Measurements from ENCODE around the gene MOG.

The MOG gene

DNA sequence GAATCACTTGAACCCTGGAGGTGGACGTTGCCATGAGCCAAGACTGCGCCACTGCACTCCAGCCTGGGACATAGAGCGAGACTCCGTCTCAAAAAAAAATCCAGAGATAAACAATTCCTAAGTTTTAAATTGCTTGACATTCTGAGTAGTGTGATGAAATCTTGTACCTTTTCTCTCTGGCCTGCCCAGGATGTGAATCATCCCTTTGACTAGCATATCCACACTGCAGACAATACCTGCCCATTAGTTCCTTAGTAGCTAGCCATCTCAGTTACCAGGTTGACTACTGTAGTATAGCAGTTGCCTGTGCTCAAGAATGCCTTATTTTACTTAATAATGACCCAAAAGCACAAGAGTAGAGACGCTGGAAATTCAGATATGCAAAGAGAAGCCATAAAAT, 21.2 kb downstream of the MOG start:
- no peak for DNase-seq

DNA sequence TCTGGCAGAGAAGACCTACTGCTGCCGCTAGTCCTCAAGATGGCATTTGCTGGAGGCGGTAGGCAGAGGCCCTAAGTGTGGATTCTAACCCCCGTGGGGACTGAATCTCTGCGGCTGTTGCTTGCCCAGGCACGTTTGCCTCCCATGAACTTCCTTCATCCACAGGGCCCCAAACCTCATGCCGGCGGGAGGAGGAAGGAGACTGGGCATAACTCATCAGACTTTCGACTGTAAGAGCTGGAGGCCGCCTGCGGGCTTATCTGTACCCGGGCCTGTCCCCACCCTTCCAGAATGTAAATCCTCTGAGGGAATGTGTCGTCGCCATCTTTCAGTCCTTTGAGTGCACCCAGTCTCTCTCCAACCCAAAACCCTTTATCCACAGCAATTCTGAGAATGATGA, 23.1 kb downstream of the MOG start:
- DNase-seq, result no peak

DNA sequence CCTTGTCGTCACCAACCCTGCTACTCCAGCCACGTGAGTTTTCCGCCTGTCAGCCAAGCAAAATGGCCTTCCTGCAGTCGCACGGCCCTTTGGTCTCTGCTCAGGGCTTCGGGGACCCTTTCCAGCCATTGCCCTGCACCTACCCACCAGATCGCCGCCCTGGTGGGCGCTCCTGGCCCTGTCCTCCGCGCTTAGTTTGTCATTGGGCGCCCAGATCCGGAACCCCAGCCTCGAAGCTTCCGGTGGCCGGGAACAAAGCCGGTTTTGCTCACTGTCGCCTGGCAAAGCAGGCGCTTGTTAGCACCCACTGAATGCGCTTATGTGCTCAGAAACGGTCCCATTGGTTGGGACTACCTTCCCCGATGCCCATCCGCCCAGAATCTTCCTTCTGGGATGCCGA, 23.5 kb downstream of the MOG start:
- DNase-seq, result no peak

DNA sequence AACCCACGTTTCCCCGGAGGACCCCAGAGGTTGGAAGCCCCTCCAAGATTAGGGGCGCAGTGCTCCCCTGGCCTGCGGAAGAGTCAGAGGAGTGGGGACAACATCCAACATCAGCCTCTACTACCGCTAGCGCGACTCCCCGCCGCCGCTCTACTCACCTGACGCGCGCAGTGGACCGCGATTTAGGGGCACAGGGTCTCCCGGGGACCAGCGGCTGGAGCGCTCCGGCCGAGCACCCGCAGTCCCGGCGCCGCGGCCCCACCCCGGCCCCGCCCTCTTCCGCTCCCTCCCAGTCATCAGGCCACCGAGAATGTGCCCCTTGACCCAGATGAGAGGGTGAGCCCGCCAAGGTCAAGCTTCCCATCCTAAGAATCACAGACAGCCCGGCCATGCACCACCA, 24.0 kb downstream of the MOG start, which contains the start of gene ZFP57:
Gene ZFP57 (minus strand): TSS at position 249 of the 400 bp plus-strand sequence. CDS start 4,149 bp downstream, outside the sequence.
- no peak for DNase-seq

DNA sequence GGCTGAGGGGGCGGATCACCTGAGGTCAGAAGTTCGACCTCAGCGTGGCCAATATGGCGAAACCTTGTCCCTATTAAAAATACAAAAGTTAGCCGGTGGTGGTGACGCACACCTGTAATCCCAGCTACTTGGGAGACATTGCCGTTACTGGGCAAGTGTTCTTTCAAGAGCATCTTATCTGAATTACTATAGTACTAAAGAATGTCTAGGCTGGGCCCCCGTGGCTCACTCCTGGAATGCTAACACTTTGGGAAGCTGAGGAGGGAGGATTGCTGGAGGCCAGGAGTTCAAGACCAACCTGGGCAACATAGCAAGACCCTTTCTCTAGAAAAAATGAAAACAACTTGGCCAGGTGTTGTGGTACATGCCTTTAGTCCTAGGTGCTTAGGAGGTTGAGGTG, 24.9 kb downstream of the MOG start:
- DNase-seq, result no peak

DNA sequence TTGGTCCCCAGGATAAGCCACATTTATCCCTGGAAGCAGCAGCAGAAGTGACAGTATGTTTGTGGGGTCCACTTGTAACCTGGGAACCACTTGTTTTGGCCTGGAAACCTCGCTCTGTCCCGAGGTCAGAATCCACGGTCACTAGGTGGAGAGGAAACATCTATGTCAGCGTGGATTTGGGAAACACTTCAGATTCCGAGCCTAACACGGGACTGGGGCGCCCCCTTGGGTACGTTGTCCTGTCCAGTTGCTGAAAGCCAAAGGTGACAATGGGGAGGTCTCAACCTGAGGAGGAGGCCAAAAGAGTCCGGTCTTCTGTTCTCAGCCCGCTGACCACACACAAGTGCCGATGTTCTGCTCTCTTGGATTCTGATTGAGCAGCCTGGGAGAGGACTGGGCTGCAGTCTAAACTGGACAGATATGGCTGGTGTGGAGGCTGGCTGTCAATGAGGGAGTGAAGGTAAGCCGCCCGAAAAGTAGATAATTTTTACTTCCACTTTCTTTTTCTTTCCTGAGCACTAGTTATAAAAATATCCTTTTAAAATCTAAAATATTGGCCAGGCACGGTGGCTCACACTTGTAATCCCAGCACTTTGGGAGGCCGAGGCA, 28.9 kb downstream of the MOG start:
- DNase-seq, result no peak

DNA sequence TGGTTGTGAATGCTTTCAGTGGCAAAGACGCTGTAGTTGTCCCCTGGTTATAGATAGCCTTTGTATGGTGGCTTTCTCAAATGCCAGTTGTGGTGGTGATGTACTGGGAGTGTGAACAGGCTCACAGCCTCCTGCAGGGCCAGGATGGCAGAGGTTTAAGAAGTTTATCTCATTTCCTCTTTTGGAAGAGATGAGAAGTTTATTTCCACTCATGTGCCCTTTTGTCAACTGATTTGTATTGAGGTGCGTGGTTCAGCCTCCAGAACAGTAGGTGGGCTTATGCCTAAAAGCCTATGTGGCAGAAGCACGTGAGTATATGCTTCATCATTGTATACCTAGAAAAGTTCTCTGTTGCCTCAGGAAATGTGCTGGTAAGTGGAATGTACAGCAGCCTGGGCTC, 37.7 kb downstream of the MOG start:
- DNase-seq, result no peak

DNA sequence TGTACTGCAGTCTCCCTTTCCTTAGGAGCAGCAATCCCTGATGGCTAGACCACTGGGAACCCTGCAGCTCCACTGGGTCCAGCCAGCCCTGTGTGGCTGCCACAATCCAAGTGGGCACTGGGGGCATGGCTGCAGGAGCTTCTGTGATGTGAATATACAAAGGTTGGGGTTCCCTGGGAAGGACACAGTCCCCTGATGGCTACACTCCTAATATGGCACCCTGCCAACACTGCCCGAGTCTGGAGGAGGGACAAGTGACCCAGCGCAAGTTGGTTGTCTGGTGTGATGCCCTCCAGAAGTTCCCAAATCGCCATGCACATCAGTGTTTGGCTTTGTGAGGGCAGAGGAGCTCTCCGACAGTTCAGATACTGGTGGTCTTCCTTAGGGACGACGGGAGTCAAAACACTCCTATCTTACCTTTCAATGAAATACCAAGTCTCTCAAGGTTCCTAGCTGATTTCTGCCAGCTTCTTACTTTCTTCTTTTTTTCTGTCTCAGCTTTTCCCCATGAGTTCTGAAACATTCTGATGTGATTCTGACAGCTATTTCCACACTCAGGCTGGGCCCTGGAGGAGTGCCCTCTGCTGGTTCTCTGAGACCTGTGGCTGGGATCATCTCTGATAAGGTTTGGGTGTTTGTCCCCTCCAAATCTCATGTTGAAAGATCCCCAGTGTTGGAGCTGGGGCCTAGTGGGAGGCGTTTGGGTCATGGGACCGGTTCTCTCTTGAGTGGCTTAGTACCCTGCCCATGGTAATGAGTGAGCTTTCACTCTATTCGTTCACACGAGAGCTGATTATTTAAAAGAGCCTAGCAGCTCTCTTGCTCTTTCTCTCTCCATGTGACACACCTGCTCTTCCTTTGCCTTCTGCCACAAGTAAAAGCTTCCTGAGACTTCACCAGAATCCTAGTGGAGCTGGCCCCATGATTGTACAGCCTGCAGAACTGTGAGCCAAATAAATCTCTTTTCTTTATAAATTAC, 39.5 kb downstream of the MOG start:
- DNase-seq, result peak in 1 of 2 donors; percentile 65

DNA sequence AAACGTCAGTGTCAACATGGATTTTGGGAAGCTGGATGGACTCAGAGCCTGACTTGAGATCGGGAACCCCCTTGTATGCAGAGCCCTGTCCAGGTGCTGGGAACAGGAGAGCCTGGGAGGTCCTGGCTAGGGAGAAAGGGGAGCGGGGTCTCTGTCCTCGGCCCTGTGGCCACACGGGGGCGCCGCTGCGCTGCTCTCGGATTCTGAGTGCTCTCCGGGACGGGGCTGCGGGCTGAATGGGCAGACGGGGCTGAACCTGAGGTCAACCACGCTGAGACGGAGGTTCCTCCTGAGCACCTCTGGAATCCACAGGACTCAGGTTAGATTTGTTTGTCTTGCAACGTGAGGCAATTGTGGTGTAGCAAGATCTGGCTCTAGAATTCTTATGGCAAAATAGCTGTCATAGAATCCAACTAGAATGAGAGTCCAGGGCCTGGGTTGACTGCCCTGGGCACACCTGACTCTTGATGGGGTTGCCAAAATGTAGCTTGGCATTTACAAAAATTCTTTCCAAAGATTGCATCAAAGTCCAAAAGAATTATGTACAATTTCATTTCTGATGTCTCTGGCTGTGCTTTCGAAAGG, 45.7 kb downstream of the MOG start:
- peak; percentile 37 to 59 for DNase-seq

DNA sequence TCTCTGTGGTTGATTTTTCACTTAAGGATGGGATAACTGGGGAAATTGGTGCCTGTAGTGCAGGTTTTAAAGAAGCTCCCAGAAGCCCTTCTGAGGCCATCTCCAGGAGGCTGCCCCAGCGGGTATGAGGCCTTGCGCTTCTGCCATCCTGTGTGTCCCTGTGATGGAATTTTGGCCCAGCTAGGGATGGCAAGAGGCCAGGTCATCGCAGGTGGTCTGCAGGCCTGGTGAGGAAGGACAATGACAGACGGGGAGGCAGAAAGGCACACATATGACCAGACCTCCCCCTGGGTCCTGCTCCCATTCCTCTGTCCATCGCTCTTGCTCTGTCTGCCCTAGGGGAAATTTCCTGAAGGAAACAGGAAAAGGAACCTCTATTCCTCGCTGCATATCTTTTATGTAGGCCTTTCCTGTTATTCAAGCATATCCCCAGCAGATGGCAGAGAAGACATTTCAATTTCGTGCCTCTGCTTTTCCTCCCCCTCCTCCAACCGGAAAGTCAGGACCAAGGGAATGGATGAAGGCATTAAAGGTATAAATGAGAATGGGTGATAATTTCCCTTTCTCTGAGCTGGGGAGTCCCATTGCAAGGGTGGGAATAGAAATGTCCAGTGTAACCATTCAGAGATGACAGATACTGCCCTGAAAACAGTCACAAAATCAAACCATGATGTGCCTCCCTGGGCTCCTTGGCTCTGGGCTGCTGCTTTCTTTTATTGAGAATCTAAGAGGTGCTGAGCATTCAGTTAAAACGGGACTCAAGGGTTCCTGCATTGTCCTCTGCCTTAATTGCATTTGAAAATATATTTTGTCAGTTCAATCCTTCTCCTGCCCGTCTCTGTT, 48.7 kb downstream of the MOG start:
- peak in 1 of 2 donors; percentile 68 for DNase-seq

DNA sequence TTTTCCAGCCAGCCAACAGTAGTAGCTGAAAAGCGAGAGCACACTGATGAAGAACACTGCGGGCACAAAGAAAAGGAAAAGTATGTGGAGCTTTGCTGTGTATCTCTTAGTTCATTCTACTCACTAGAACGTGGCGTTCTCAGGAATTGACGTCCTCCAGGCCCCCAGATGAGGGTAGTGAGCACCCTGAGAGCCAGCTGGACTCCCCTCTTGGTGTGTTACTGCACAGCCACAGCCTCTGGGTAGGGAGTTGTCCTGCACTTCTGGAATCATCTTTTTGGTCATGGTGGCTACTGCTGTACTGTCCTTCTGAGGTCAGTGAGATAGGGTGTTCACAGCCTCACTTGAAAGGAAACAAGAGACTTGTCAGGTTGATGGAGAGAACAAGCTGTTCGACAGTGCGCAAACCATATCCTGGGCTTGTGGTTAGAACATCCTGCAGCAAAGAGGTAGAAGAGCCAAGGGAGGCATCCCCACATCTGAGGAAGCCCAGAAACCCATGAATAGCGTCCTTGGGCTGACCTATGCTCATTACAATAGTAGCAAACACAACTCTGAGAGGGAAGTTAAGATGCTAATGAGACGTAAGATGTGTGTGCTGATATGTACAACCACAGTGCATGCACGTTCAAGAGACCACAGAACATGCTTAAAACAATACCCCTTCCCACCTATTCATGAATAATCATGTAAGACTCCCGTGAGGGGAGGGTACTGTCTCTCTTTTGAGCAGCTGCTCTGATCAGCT, 51.7 kb downstream of the MOG start:
- DNase-seq, result no peak

DNA sequence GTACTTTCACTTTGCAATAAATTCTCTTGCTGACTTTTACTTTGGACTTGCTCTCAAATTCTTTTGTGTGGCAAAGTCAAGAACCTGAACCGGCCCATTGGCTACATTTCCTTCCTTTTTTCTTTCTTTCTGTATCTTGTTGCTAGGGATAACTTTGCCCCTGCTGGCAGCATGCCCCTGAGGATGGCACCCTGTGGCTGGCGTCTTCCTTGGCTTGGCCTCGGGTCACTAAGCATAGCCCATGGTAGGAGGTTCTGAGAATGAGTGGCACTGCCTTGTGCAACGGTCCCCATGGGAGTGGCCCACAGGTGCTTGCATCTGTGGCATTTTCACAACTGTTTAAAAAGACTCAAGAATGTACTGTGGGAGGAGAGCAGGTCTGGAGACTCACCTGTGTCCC, 52.3 kb downstream of the MOG start:
- DNase-seq, result no peak

DNA sequence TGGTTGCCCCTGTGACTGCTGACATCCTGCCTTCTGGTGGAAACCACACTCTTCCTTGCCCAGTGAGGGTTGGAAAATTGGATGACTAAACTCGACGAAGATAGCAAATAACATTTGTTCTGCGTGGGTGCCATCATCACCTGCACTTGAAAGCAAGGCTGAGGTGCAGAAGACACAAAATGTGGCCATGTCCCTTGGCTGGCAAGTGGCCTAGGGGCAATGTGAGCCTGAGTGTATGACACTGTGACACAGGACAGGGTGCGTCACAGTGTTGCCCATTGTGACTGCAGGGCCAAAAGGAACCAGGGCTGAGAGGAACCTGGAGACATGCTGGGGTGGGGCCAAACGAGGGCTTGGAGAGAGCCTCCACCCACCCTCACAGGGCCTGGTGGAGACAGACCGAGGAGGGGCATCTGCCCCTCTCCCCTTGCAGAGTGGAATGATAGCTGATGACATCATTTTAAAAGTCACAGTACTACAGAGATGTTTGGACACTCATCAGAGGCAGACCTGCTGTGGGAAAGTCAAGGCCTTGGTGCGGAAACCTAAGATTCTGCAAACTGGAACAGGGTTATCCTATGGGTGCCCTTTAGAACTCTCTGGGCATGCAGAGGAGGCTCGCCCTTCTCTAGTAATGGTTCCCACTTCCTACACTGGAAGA, 53.5 kb downstream of the MOG start:
- no peak for DNase-seq

DNA sequence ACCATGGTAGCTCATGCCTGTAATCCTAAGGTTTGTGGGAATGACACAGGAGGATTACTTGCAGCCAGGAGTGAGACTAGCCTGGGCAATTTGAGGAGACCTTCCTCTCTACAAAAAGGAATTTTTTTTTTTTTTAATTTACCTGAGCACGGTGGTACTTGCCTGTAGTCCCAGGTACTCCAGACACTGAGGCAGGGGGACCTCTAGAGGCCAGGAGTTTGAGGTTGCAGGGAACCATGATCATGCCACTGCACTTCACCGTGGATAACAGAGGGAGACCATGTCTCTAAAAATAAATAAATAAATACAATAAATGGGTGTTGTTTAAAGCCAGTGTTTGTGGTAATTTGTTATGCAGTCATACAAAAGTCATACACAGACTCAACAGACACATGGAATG, 64.0 kb downstream of the MOG start:
- DNase-seq, result no peak
